HepG2 (cell line): Measurements from ENCODE around the gene ATP2B2. TPM values are rescaled to one million over a fixed set of nuclear protein-coding genes. Genes with fewer than 3 reads are reported as not detected.

Experiments used
- ATAC-seq: fragments of 200-7000 bp; cut with Tn5 transposase; 3 replicates; pipeline ENCODE4 v1.9.1; 2020; ENCODE audit warnings: mild to moderate bottlenecking, moderate library complexity
- BruUV-seq: library from RNA; stranded (reverse); fragments of 400-500 nt; replicated peaks from 2 replicates; lab custom pipeline; 2021; lab: Mats Ljungman, UMichigan
- CTCF ChIA-PET: fragments of 300-600 bp; formaldehyde crosslinking; extraction: SDS; loops from one replicate; lab custom pipeline; 2021; ENCODE audit warnings: low total read pairs, inconsistent platforms, low intra/inter-chr PET ratio; lab: Yijun Ruan, JAX
- POLR2A ChIA-PET: fragments of 350-600 bp; sonication (Branson Sonifier 250); formaldehyde crosslinking; loops from one replicate; lab custom pipeline; 2020; ENCODE audit warnings: antibody characterized with exemption, inconsistent platforms; lab: Yijun Ruan, JAX
- DNase-seq: peaks from one replicate; pipeline ENCODE4 v3.0.0-alpha.2; 2015; ENCODE audit warnings: low spot score
- FAIRE-seq: peaks from 3 replicates; lab custom pipeline; 2011; peaks lifted over from hg19 to GRCh38; lab: Jason Lieb, UNC
- H2AFZ ChIP-seq: one replicate; pipeline ENCODE4 v1.6.1; 2011; ENCODE audit warnings: low read length, inconsistent platforms
- H3K27ac ChIP-seq: fragments of 300-600 bp; 3 replicates; pipeline ENCODE4 v1.8.0; 2011; ENCODE audit warnings: mixed run types, mild to moderate bottlenecking, mixed read lengths, low read length, inconsistent platforms; ENCODE audit not compliant: insufficient read depth; ENCODE audit errors: extremely low read length
- H3K27me3 ChIP-seq, 2 experiments: fragments of 200-600 bp in 1 of 2; 2 replicates in 1 of 2; 3 replicates in 1 of 2; pipeline versions ENCODE4 v1.6.0 to v1.8.0; 2011; ENCODE audit warnings: low read length in 2 of 2, mild to moderate bottlenecking in 2 of 2, moderate library complexity in 2 of 2, inconsistent platforms in 1 of 2; ENCODE audit not compliant: insufficient read depth in 2 of 2, control insufficient read depth in 1 of 2
- H3K36me3 ChIP-seq, 2 experiments: fragments of 200-600 bp in 1 of 2; replicated peaks in 1 of 2; 2 replicates in 1 of 2; 3 replicates in 1 of 2; pipeline versions ENCODE4 v1.5.1 to v1.8.0; 2011; ENCODE audit warnings: low read length in 2 of 2, inconsistent platforms in 1 of 2; ENCODE audit not compliant: insufficient read depth in 2 of 2, control insufficient read depth in 1 of 2
- H3K4me1 ChIP-seq: 2 replicates; pipeline ENCODE4 v1.5.1; 2012; ENCODE audit warnings: low read length, inconsistent platforms; ENCODE audit not compliant: insufficient read depth
- H3K4me2 ChIP-seq: 2 replicates; pipeline ENCODE4 v1.6.0; 2011; ENCODE audit warnings: low read depth, low read length, inconsistent platforms
- H3K4me3 ChIP-seq, 3 experiments: fragments of 200-600 bp in 1 of 3; sonication (generic), shearing (Covaris generic) in 1 of 3; replicated peaks in 1 of 3; 2 replicates each; pipeline ENCODE4 v1.5.1; 2011 to 2016; ENCODE audit warnings: low read length in 3 of 3, inconsistent platforms in 2 of 3, low read depth in 2 of 3, mild to moderate bottlenecking in 2 of 3, control low read depth in 1 of 3, mixed read lengths in 1 of 3; ENCODE audit not compliant: insufficient read depth in 1 of 3
- H3K79me2 ChIP-seq: one replicate; pipeline ENCODE4 v1.6.1; 2011; ENCODE audit warnings: low read length, inconsistent platforms; ENCODE audit not compliant: insufficient read depth
- H3K9ac ChIP-seq: 2 replicates; pipeline ENCODE4 v1.6.0; 2011; ENCODE audit warnings: mild to moderate bottlenecking, low read depth, low read length, inconsistent platforms; ENCODE audit not compliant: insufficient read depth
- H3K9me3 ChIP-seq: 2 replicates; pipeline ENCODE4 v1.5.1; 2012; ENCODE audit warnings: mild to moderate bottlenecking, low read length
- H4K20me1 ChIP-seq: 2 replicates; pipeline ENCODE4 v1.6.0; 2011; ENCODE audit warnings: inconsistent platforms, mild to moderate bottlenecking, low read length, moderate library complexity; ENCODE audit not compliant: insufficient read depth
- ARNT ChIP-seq: fragments of 450-650 bp; IDR thresholded peaks from 2 replicates; pipeline ENCODE4 v1.6.1; 2017
- ATRX ChIP-seq: sonication (generic); formaldehyde crosslinking; IDR thresholded peaks from 2 replicates; pipeline ENCODE4 v1.4.0; 2020; ENCODE audit warnings: missing genetic modification reagents, borderline replicate concordance
- CREM ChIP-seq, 2 experiments: sonication (generic) in 1 of 2; formaldehyde crosslinking in 1 of 2; IDR thresholded peaks; 2 replicates each; pipeline versions ENCODE4 v1.4.0 to v1.6.1; 2016 to 2020; ENCODE audit warnings: antibody characterized with exemption in 1 of 2, mild to moderate bottlenecking in 1 of 2, missing genetic modification reagents in 1 of 2
- E2F5 ChIP-seq: sonication (generic); formaldehyde crosslinking; conservative IDR thresholded peaks from 2 replicates; pipeline ENCODE4 v1.4.0; 2020; ENCODE audit warnings: missing genetic modification reagents
- FOSL1 ChIP-seq: sonication (generic); formaldehyde crosslinking; IDR thresholded peaks from 2 replicates; pipeline ENCODE4 v1.9.0; 2021; ENCODE audit warnings: missing genetic modification reagents, borderline replicate concordance
- HNRNPUL1 ChIP-seq: fragments of 200-400 bp; formaldehyde crosslinking; IDR thresholded peaks from 2 replicates; pipeline ENCODE4 v1.6.1; 2017; ENCODE audit warnings: low read depth, mild to moderate bottlenecking, low read length, moderate library complexity
- HOMEZ ChIP-seq: IDR thresholded peaks from 2 replicates; pipeline ENCODE4 v1.6.1; 2016; ENCODE audit warnings: low read depth
- JUND ChIP-seq: sonication (generic); formaldehyde crosslinking; IDR thresholded peaks from 2 replicates; pipeline ENCODE4 v1.8.0; 2022; ENCODE audit warnings: mild to moderate bottlenecking, missing genetic modification reagents
- KMT2B ChIP-seq: IDR thresholded peaks from 2 replicates; pipeline ENCODE4 v1.6.1; 2016; ENCODE audit warnings: missing genetic modification reagents, missing compliant biosample characterization
- MYPOP ChIP-seq: sonication (generic); formaldehyde crosslinking; IDR thresholded peaks from 2 replicates; pipeline ENCODE4 v1.8.1; 2023; ENCODE audit warnings: mild to moderate bottlenecking, moderate library complexity, missing genetic modification reagents
- PAF1 ChIP-seq: IDR thresholded peaks from 2 replicates; pipeline ENCODE4 v1.6.1; 2016; ENCODE audit warnings: missing genetic modification reagents, missing compliant biosample characterization
- PAWR ChIP-seq: sonication (generic); formaldehyde crosslinking; IDR thresholded peaks from 2 replicates; pipeline ENCODE4 v1.4.0; 2020; ENCODE audit warnings: missing genetic modification reagents, mild to moderate bottlenecking, borderline replicate concordance
- RERE ChIP-seq: IDR thresholded peaks from 2 replicates; pipeline ENCODE4 v1.6.1; 2016; ENCODE audit warnings: low read depth, missing genetic modification reagents, missing compliant biosample characterization
- ZEB1 ChIP-seq: IDR thresholded peaks from 2 replicates; pipeline ENCODE4 v1.6.1; 2012; ENCODE audit warnings: mild to moderate bottlenecking, low read depth, inconsistent platforms; ENCODE audit not compliant: insufficient replicate concordance
- ZNF362 ChIP-seq: sonication (generic); formaldehyde crosslinking; IDR thresholded peaks from 2 replicates; pipeline ENCODE4 v1.4.0; 2020; ENCODE audit warnings: missing genetic modification reagents, mild to moderate bottlenecking, borderline replicate concordance
- ZNF619 ChIP-seq: sonication (generic); formaldehyde crosslinking; IDR thresholded peaks from 2 replicates; pipeline ENCODE4 v1.4.0; 2020; ENCODE audit warnings: mild to moderate bottlenecking, missing genetic modification reagents
- WGBS: methylation state at CpG from one replicate; pipeline ENCODE4 v1.1.6; 2017; ENCODE audit warnings: low lambda C conversion rate; 5-methylcytosine and 5-hydroxymethylcytosine counted together
- in situ Hi-C: cut with HindIII; loops from 2 replicates; pipeline ENCODE4 v1.10.0; 2017; ENCODE audit warnings: low pct_unique_long_range_greater_than_20kb; ENCODE audit not compliant: extremely low pct_ligation_motif_present
- intact Hi-C: fragments of 100-400 bp; cut with micrococcal nuclease; formaldehyde crosslinking; loops from one replicate; pipeline ENCODE4 v1.10.0; 2022; ENCODE audit not compliant: unreplicated experiment
- polyA plus RNA-seq, 8 experiments: library from polyadenylated mRNA; depleted of rRNA in 3 of 8; stranded (reverse) in 7 of 8; unstranded in 1 of 8; fragments of >200 nt; fragmentation: Illumina TruSeq in 4 of 8; extraction: Trizol in 4 of 8; gene quantifications; 2 replicates each; pipeline versions ENCODE4 v1.2.1 to v1.2.3, GENCODE V29; 2011 to 2016; ENCODE audit warnings: low read depth in 4 of 8, missing spikeins in 1 of 8, mixed read lengths in 1 of 8; ENCODE audit not compliant: insufficient read depth in 1 of 8
- total RNA-seq, 5 experiments: library from RNA; depleted of rRNA; stranded (reverse); fragments of >200 nt; fragmentation: Illumina TruSeq; extraction: Trizol; gene quantifications; 2 replicates each; pipeline ENCODE4 v1.2.3, GENCODE V29; 2016; ENCODE audit warnings: low read depth in 1 of 5

Gene ATP2B2
- total and polyA plus RNA-seq, 2 of the 13 experiments (the other 11 are each of a cell fraction or from before 2014, with no cell fraction given) = 1.5 to 2.3 TPM

- Histone ChIP-seq H3K4me3 (no peak overlapping the region), H2AFZ (no peak overlapping the region), H3K36me3 (no peaks in the 10 kb centered on the region), H3K79me2 (no peaks in the 10 kb centered on the region), H3K27ac (no peak overlapping the region), H3K27me3 (peaks cover 3 to 12% of the 10 kb centered on the region in 2 experiments; a peak in 4 of 5 replicates), H3K9ac (no peak overlapping the region)
- ChIA-PET POLR2A (no interaction called here), CTCF (no interaction called here)
- no peak for FAIRE-seq
- whole genome bisulfite sequencing = 48% methylated on average over 3 of the region's 7 CpGs
- intact Hi-C loops = no loop called here
- ATAC-seq = no peak
- in situ Hi-C loops = no loop called here
- no peak for TF ChIP-seq ZNF362 (CRISPR knock-in tag)
- TF ChIP-seq HOMEZ = no peak
- no peak for TF ChIP-seq E2F5
- TF ChIP-seq CREM (IDR thresholded peaks at IDR 0.05) = no peak
- TF ChIP-seq CREM (CRISPR knock-in tag; IDR thresholded peaks at IDR 0.05) = no peak
- no peak for TF ChIP-seq RERE (CRISPR knock-in tag)
- TF ChIP-seq PAWR (CRISPR knock-in tag) = no peak
- no peak for TF ChIP-seq KMT2B (CRISPR knock-in tag)
- TF ChIP-seq PAF1 = no peak
- no peak for TF ChIP-seq JUND (CRISPR knock-in tag)
- no peak for TF ChIP-seq FOSL1 (CRISPR knock-in tag)
- no peak for TF ChIP-seq ATRX (CRISPR knock-in tag)
- no peak for TF ChIP-seq ZEB1
- TF ChIP-seq MYPOP (CRISPR knock-in tag) = no peak
- no peak for TF ChIP-seq ARNT
- no peak for TF ChIP-seq HNRNPUL1
- TF ChIP-seq ZNF619 = no peak
- TF ChIP-seq, all 625 proteins: peak for 0
- Histone ChIP-seq H3K4me1 (no peaks in the 10 kb centered on the region), H3K9me3 (no peaks in the 10 kb centered on the region), H3K4me2 (no peak overlapping the region), H4K20me1 (no peaks in the 10 kb centered on the region)
- no TSS peak for BruUV-seq
- DNase-seq = no peak
Measured at GRCh38 chr3:10379961-10380360, 125.4 kb downstream of the ATP2B2 start.
